K562 (cell line): ENCODE results near the gene PCED1B. TPM values are rescaled to one million over a fixed set of nuclear protein-coding genes. Genes with fewer than 3 reads are reported as not detected.

Experiments used
- ARNT ChIP-seq, 2 experiments: fragments of 450-650 bp; IDR thresholded peaks; 2 replicates each; pipeline ENCODE4 v1.6.1; 2016; ENCODE audit warnings: mild to moderate bottlenecking in 1 of 2
- CBFA2T3 ChIP-seq: fragments of 450-650 bp; IDR thresholded peaks from 2 replicates; pipeline ENCODE4 v1.6.1; 2017
- CBX3 ChIP-seq, 2 experiments: IDR thresholded peaks; 1 replicate in 1 of 2; 2 replicates in 1 of 2; pipeline ENCODE4 v1.6.1; 2012; ENCODE audit warnings: inconsistent platforms in 2 of 2, low read length in 2 of 2, borderline replicate concordance in 1 of 2, control low read depth in 1 of 2
- FOS ChIP-seq: IDR thresholded peaks from 3 replicates; pipeline ENCODE4 v1.6.1; 2011; ENCODE audit not compliant: insufficient read length; ENCODE audit errors: extremely low read depth
- FOXK2 ChIP-seq, 2 experiments: fragments of 450-650 bp; IDR thresholded peaks in 1 of 2; conservative IDR thresholded peaks in 1 of 2; 2 replicates each; pipeline ENCODE4 v1.6.1; 2016; ENCODE audit warnings: low read depth in 2 of 2, mild to moderate bottlenecking in 1 of 2
- FOXM1 ChIP-seq, 2 experiments: fragments of 450-650 bp in 1 of 2; sonication (generic) in 1 of 2; formaldehyde crosslinking in 1 of 2; IDR thresholded peaks; 2 replicates each; pipeline versions ENCODE4 v1.6.1 to v1.9.0; 2017 to 2022; ENCODE audit warnings: low read depth in 2 of 2, mild to moderate bottlenecking in 2 of 2, missing genetic modification reagents in 1 of 2, moderate library complexity in 1 of 2
- HDAC2 ChIP-seq: fragments of 450-650 bp; IDR thresholded peaks from 2 replicates; pipeline ENCODE4 v1.6.1; 2016; ENCODE audit warnings: mild to moderate bottlenecking
- JUND ChIP-seq, 2 experiments: IDR thresholded peaks; 2 replicates in 1 of 2; 3 replicates in 1 of 2; pipeline ENCODE4 v1.6.1; 2011; ENCODE audit warnings: borderline replicate concordance in 2 of 2, low read depth in 2 of 2, low read length in 2 of 2, improper control_type of control experiment in 1 of 2, missing biosample characterization in 1 of 2, missing genetic modification characterization in 1 of 2, missing genetic modification reagents in 1 of 2
- MTA1 ChIP-seq: fragments of 450-650 bp; IDR thresholded peaks from 2 replicates; pipeline ENCODE4 v1.6.1; 2017; ENCODE audit warnings: borderline replicate concordance
- NCOA4 ChIP-seq: fragments of 450-650 bp; IDR thresholded peaks from 2 replicates; pipeline ENCODE4 v1.6.1; 2018; ENCODE audit warnings: mild to moderate bottlenecking; ENCODE audit not compliant: partially characterized antibody
- NFE2 ChIP-seq: IDR thresholded peaks from 2 replicates; pipeline ENCODE4 v1.6.1; 2014; ENCODE audit warnings: antibody characterized with exemption, low read depth
- NUFIP1 ChIP-seq: fragments of 450-650 bp; IDR thresholded peaks from 2 replicates; pipeline ENCODE4 v1.6.1; 2018; ENCODE audit not compliant: partially characterized antibody
- PTRF ChIP-seq: fragments of 450-650 bp; IDR thresholded peaks from 2 replicates; pipeline ENCODE4 v1.6.1; 2016; ENCODE audit warnings: mild to moderate bottlenecking, missing genetic modification characterization, missing compliant biosample characterization
- RCOR1 ChIP-seq, 2 experiments: IDR thresholded peaks; 2 replicates each; pipeline ENCODE4 v1.6.1; 2012; ENCODE audit warnings: low read depth in 2 of 2, low read length in 2 of 2, borderline replicate concordance in 1 of 2, improper control_type of control experiment in 1 of 2
- SIRT6 ChIP-seq: IDR thresholded peaks from one replicate; pipeline ENCODE4 v1.6.1; 2012; ENCODE audit warnings: low read depth, mild to moderate bottlenecking, control low read depth, inconsistent platforms, low read length, moderate library complexity
- SMARCE1 ChIP-seq: fragments of 450-650 bp; IDR thresholded peaks from 2 replicates; pipeline ENCODE4 v1.7.1; 2016; ENCODE audit warnings: mild to moderate bottlenecking
- SOX6 ChIP-seq: fragments of 450-650 bp; IDR thresholded peaks from 2 replicates; pipeline ENCODE4 v1.6.1; 2014; ENCODE audit warnings: mild to moderate bottlenecking
- TAF7 ChIP-seq: fragments of 450-650 bp; IDR thresholded peaks from 2 replicates; pipeline ENCODE4 v1.6.1; 2016; ENCODE audit warnings: missing genetic modification characterization, missing compliant biosample characterization
- TCF3 ChIP-seq: sonication (generic); formaldehyde crosslinking; IDR thresholded peaks from 2 replicates; pipeline ENCODE4 v1.4.0; 2020; ENCODE audit warnings: mild to moderate bottlenecking, missing genetic modification reagents
- TRIM24 ChIP-seq, 2 experiments: fragments of 450-650 bp; IDR thresholded peaks; 2 replicates each; pipeline ENCODE4 v1.6.1; 2016
- ZKSCAN8 ChIP-seq: fragments of 200-800 bp; sonication (Bioruptor generic); IDR thresholded peaks from 2 replicates; pipeline ENCODE4 v1.6.1; 2016; ENCODE audit warnings: missing genetic modification characterization, missing compliant biosample characterization
- ZNF444 ChIP-seq: fragments of 250-450 bp; sonication (Bioruptor Pico); IDR thresholded peaks from 2 replicates; pipeline ENCODE4 v1.4.0; 2020; ENCODE audit warnings: mild to moderate bottlenecking, moderate library complexity
- polyA plus RNA-seq, 8 experiments: library from polyadenylated mRNA; depleted of rRNA in 4 of 8; stranded (reverse) in 5 of 8; unstranded in 3 of 8; fragments of >200 nt; fragmentation: Nextera tagmentation in 2 of 8; fragmentation: Illumina TruSeq in 1 of 8; extraction: Ambion mirVana in 2 of 8; extraction: Trizol in 1 of 8; gene quantifications; 2 replicates each; pipeline versions ENCODE4 v1.2.1 to v1.2.3, GENCODE V29; 2011 to 2014; ENCODE audit warnings: inconsistent platforms in 1 of 8, missing spikeins in 1 of 8
- total RNA-seq, 7 experiments: library from RNA; depleted of rRNA in 6 of 7; stranded (reverse); fragments of >200 nt in 6 of 7; fragmentation: Illumina TruSeq in 2 of 7; extraction: Trizol in 2 of 7; gene quantifications; 2 replicates each; pipeline versions ENCODE4 v1.2.1 to v1.2.3, GENCODE V29; 2011 to 2021; ENCODE audit warnings: low replicate concordance in 1 of 7
- TF ChIP-seq, protein P1 (sequence below): fragments of 450-650 bp; IDR thresholded peaks from 2 replicates; pipeline ENCODE4 v1.6.1; 2016; ENCODE audit warnings: mild to moderate bottlenecking
- TF ChIP-seq, protein P2 (sequence below): conservative IDR thresholded peaks from 2 replicates; pipeline ENCODE4 v1.6.1; 2011; ENCODE audit warnings: low read depth, mild to moderate bottlenecking, low read length; ENCODE audit not compliant: control insufficient read depth
- TF ChIP-seq, protein P3 (sequence below): sonication (generic); formaldehyde crosslinking; IDR thresholded peaks from 2 replicates; pipeline ENCODE4 v1.8.0; 2022; ENCODE audit warnings: mild to moderate bottlenecking, missing genetic modification reagents

PCED1B gene
- total and polyA plus RNA-seq, 9 of the 15 experiments (the other 6 are each of a cell fraction or from before 2014, with no cell fraction given): 1.2 to 9.3 (median 2.5) TPM

DNA sequence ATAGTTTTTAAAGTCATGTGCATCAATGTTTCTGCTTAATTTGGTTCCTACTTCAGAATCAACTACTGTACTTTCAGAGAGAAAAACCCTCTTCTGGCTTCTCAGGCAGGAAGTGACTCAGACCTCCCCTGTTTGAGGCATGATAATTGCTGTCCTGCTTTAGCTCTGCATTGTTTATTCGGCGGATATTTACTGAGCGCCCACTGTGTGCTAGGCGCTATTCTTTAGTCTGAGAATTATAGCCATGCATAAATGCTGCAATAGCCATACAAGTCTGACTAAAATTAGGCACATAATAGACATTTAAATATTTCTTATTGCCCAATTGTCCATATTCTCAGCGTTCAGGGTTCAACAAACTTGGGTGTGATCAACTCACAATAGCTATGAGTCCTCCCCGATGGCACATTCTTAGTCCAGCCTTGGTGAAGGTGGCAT, 6.4 kb downstream of the PCED1B start (continued):
- TF ChIP-seq ARNT (IDR thresholded peaks at IDR 0.05) (0 out of 4 replicates have a peak, but pooled peaks of 1 of the 2 experiments have one; percentile 33), HDAC2 (peak; percentile 35; the same call in 1 of the 2 replicates), TAF7 (no peak), ZKSCAN8 (0 out of 2 replicates have a peak, but pooled peaks have one; percentile 33), FOXK2 (conservative IDR thresholded peaks at IDR 0.05 in 1 of 2, IDR thresholded peaks at IDR 0.05 in 1 of 2; ENCODE audit: low read depth in 2 of 2) (no peak), FOS (peak; percentile 34), MTA1 (no peak), TRIM24 (IDR thresholded peaks at IDR 0.05) (peak in 1 of 2 experiments; percentile 61; a peak in 1 of 4 replicates), NFE2 (peak; percentile 30; the same call in 1 of the 2 replicates), RCOR1 (IDR thresholded peaks at IDR 0.05; ENCODE audit: borderline replicate concordance in 1 of 2, low read depth in 2 of 2, low read length in 2 of 2) (peak in 1 of 2 experiments; percentile 62; a peak in 1 of 4 replicates), SMARCE1 (peak; percentile 88), CBFA2T3 (peak; percentile 38; the same call in 1 of the 2 replicates), CBX3 (IDR thresholded peaks at IDR 0.05; ENCODE audit: borderline replicate concordance in 1 of 2, low read length in 2 of 2) (no peak), TCF3 (CRISPR knock-in tag) (peak; percentile 38), FOXM1 (IDR thresholded peaks at IDR 0.05; ENCODE audit: low read depth) (0 out of 2 replicates have a peak, but pooled peaks have one; percentile 19), FOXM1 (CRISPR knock-in tag; IDR thresholded peaks at IDR 0.05; ENCODE audit: low read depth) (no peak), NUFIP1 (no peak), NCOA4 (no peak), SIRT6 (no peak), JUND (IDR thresholded peaks at IDR 0.05; ENCODE audit: borderline replicate concordance, low read depth, low read length) (peak; percentile 96), JUND (tag; IDR thresholded peaks at IDR 0.05; ENCODE audit: borderline replicate concordance, low read depth, low read length) (peak; percentile 90; the same call in 2 of the 3 replicates), PTRF (tag) (no peak), SOX6 (peak; percentile 88), ZNF444 (CRISPR knock-in tag) (no peak)
- TF ChIP-seq, protein P1, sequence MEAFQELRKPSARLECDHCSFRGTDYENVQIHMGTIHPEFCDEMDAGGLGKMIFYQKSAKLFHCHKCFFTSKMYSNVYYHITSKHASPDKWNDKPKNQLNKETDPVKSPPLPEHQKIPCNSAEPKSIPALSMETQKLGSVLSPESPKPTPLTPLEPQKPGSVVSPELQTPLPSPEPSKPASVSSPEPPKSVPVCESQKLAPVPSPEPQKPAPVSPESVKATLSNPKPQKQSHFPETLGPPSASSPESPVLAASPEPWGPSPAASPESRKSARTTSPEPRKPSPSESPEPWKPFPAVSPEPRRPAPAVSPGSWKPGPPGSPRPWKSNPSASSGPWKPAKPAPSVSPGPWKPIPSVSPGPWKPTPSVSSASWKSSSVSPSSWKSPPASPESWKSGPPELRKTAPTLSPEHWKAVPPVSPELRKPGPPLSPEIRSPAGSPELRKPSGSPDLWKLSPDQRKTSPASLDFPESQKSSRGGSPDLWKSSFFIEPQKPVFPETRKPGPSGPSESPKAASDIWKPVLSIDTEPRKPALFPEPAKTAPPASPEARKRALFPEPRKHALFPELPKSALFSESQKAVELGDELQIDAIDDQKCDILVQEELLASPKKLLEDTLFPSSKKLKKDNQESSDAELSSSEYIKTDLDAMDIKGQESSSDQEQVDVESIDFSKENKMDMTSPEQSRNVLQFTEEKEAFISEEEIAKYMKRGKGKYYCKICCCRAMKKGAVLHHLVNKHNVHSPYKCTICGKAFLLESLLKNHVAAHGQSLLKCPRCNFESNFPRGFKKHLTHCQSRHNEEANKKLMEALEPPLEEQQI: no peak
- TF ChIP-seq, protein P2, sequence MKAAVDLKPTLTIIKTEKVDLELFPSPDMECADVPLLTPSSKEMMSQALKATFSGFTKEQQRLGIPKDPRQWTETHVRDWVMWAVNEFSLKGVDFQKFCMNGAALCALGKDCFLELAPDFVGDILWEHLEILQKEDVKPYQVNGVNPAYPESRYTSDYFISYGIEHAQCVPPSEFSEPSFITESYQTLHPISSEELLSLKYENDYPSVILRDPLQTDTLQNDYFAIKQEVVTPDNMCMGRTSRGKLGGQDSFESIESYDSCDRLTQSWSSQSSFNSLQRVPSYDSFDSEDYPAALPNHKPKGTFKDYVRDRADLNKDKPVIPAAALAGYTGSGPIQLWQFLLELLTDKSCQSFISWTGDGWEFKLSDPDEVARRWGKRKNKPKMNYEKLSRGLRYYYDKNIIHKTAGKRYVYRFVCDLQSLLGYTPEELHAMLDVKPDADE: no peak
- TF ChIP-seq, protein P3, sequence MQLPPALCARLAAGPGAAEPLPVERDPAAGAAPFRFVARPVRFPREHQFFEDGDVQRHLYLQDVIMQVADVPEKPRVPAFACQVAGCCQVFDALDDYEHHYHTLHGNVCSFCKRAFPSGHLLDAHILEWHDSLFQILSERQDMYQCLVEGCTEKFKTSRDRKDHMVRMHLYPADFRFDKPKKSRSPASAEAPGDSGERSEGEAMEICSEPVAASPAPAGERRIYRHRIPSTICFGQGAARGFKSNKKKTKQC (CRISPR knock-in tag): no peak
